ENCODE measurements around the gene CMC2. TPM values are rescaled to one million over a fixed set of nuclear protein-coding genes. Genes with fewer than 3 reads are reported as not detected.

Gene CMC2
- total RNA-seq: 42.7 and 43.2 TPM in 2 replicates

GRCh38 chr16:81006813-81007695 lies at the start of gene CMC2, which contains the start of gene CENPN:
CMC2 (minus strand) TSS chr16:81006885; CDS start chr16:80997394, 9,491 bp downstream.
CENPN (plus strand) TSS chr16:81007214; CDS start chr16:81011940, 4,726 bp downstream.
- DNase-seq (ENCODE audit: low read depth): peak; percentile 95

DNA sequence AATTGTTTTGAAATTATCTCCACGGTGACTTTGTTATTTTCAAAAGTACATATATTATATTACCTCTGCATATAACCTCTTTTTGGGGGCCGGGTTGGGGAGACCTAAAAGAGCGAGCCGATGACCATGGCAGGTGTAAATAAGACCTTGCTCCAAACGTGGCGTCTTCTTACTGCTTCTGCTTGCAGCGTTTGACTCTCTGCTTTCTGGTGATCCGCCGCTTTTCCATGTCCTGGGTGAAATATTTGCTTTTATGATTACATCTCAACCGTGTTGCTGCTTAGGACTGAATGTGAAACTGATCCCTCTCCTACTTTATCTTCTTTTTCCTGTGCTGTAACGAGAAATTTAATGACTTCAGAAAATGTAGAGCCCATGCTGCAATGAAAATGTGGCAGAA lies 47.1 kb upstream of the CMC2 start:
- no peak for DNase-seq (ENCODE audit: low read depth)

DNA sequence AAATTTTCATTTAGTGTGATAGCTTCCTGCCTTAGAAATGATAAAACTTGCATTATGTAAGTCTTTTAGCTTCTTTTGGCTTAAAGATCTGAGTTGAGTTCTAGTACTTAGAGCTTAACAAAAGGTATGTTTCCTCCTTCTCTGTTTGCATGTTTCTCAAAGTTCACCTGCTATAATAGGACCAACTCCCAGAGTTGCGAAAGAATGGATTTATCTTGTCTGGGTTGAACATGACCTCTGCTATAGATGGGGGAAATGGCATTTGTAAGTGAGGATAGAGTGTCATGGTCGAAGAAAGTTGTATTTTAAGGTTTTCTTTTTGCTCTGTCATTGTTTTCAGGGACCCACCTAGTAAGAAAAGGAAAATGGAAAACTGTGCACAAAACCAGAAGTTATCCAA lies 36.1 kb upstream of the CMC2 start:
- DNase-seq (ENCODE audit: low read depth): no peak

- no peak for DNase-seq (ENCODE audit: low read depth)
These were observed 35.0 kb upstream of the CMC2 start for GRCh38 chr16:81041696-81042095.

GRCh38 chr16:81040842-81041241 lies 34.2 kb upstream of the CMC2 start:
- no peak for DNase-seq (ENCODE audit: low read depth)

- no peak for DNase-seq (ENCODE audit: low read depth)
These were observed 33.4 kb upstream of the CMC2 start for GRCh38 chr16:81040131-81040530.

DNA sequence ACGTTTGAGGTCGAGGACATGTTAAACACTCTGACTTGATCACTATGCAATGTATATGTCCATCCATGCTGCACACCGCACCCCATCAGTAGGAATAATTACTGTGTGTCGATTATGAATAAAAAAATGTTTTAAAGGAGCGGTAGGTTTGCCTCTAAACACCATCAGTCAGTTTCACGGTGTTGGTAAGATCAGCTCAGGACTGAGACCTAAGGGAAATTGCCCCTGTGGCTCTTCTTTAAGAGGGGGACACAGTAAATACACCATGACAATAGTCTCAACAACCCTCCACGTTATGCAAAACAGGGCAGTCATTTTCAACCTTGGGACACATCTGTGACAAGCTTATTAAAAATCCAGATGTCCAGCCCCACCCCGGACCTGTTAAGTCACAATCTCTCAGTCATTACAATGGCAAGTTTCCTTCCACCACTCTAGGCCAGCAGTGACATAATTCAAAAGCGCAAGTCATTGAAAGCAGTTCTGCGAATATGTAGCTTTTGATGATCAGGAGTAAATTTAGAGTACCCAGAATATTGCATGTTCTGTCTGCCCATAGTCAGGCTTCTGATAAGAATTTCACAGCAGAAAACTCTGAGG lies 30.2 kb upstream of the CMC2 start:
- no peak for DNase-seq (ENCODE audit: low read depth)

DNA sequence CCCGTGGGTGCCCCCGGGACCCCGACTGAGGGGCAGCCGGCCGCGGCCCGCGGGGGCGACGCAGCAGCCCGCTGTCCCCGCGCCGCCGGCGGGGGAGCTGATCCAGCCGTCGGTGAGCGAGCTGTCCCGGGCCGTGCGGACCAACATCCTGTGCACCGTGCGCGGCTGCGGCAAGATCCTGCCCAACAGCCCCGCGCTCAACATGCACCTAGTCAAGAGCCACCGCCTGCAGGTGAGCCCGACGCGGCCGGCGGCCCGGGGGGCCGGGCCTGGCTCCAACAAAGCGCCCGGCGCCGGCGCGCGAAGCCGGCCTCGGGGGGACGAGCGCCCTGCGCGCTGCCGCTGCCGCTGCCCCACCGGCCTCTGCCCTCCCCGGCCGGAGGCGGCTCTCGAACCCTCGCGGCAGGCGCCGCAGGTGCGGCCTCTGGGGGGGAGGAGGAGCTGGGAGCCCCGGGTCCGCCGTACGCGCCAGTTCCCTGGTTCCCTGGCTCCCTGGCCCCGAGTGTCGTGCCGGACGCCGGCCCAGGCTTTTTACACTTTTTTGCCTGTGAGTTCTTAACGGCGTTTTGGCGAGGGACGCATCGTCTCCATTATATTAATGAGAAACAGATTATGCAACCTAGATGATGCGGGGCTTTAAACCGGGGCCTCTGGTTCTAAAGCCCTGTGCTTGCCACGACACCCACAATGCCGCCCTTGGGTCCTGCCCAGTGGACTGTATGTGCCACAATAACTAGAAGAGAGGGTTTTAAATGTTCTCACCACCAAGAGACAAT lies 29.5 kb upstream of the CMC2 start:
- peak; percentile 7 for DNase-seq (ENCODE audit: low read depth)

DNA sequence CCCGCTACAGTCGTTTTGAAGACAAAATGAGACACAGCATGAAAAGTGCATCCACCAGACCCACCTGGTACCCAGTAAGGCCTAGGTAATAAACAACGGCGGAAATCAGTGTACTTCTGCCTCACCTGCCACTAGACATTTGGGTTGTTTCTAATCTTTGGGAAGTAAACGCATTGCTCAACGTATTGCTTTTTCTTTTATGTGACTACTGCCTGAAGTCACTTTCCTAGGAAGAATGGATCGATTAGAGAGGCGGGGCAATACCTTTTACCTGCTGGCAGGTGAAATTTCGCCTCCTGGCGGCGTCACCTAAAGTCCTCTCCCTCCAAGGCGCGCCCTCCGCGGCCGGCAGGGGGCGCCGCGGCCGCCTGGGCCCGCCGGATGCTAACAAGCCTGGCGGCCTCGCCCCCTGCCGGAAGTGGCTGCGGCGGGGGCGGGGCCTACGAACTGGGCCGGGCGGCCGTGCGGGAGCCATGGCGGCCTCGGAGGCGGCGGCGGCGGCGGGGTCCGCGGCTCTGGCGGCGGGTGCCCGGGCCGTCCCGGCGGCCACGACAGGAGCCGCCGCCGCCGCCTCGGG lies 28.8 kb upstream of the CMC2 start, which contains the start of gene ATMIN:
Gene ATMIN (plus strand): TSS at position 445 of the 577 bp plus-strand sequence. CDS start 29 bp downstream, at position 474.
- DNase-seq (ENCODE audit: low read depth): peak; percentile 63

DNA sequence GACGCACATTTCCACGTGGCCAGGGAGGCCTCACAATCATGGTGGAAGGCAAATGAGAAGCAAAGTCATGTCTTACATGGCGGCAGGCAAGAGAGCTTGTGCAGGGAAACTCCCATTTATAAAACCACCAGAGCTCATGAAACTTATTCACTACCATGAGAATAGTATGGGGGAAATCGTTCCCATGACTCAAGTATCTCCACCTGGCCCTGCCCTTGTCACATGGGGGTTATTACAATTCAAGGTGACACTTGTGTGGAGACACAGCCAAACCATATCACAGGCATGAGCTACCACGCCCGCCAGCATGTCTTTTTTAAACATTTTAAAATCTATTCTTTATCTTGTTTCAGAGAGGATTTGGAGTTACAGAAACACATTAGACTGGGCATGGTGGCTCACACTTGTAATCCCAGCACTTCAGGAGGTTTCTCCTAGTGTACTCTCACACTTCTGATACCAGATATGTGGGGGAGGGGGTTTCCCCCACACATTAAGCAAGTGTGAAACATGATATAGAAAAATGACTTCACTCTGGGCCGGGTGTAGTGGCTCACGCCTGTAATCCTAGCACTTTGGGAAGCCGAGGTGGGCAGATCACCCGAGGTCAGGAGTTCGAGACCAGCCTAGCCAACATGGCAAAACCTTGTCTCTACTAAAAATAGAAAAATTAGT lies 23.4 kb upstream of the CMC2 start:
- DNase-seq (ENCODE audit: low read depth): no peak

GRCh38 chr16:81026429-81026828 lies 19.7 kb upstream of the CMC2 start:
- no peak for DNase-seq (ENCODE audit: low read depth)

GRCh38 chr16:81018496-81018895 lies 11.8 kb upstream of the CMC2 start:
- no peak for DNase-seq (ENCODE audit: low read depth)

DNA sequence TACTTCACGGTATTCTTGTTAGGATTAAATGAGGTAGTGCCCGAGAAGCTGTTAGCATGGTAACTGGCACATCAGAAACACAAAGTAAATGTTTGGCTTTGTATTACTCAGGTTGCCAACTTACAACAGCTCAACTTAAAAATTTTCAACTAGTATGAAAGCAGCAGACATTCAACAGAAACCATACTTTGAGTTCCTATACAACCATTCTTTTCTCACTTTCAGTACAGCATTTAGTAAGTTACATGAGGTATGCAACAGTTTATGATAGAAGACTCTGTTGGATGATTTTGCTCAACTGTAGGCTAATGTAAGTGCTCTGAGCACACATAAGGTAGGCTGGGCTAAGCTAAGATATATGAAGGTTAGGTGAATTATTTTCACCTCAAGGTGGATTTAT lies 8.0 kb upstream of the CMC2 start:
- no peak for DNase-seq (ENCODE audit: low read depth)

- DNase-seq (ENCODE audit: low read depth): no peak
These were observed 6.3 kb upstream of the CMC2 start for GRCh38 chr16:81012974-81013373.

GRCh38 chr16:81008505-81008789 lies 1.8 kb upstream of the CMC2 start:
- no peak for DNase-seq (ENCODE audit: low read depth)

GRCh38 chr16:81006211-81006812 lies 373 bp downstream of the CMC2 start:
- no peak for DNase-seq (ENCODE audit: low read depth)

- DNase-seq (ENCODE audit: low read depth): peak; percentile 28
These were observed 999 bp downstream of the CMC2 start for GRCh38 chr16:81005610-81006161.

DNA sequence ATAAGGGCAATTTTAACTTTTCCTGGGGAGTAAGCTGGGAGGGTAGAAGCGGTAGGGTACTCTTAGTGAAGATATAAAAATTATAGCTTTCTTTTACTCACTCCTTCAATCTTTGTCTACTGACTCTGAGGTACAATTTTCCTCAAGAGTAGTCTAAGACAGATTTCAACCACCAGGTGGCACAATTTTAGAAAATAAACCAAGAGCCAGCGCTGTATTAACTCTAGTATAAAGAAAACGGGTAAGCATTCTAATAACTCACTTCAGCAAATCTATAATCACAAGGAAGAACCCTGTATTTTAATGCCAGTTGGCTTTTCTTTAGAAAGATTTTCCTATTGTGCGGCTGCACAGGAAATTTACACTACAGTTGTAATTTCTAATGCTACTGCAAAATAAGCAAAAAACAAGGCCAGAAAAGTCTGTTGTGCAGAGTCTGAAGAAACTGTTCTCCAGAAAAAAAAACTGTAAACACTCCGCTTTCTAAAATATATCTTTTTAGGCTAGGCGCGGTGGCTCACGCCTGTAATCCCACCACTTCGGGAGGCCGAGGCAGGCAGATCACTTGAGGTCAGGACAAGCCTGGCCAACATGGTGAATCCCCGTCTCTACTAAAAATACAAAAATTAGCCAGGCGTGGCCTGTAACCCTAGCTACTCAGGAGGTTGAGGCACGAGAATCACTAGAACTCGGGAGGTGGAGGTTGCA lies 1.9 kb downstream of the CMC2 start:
- peak; percentile 60 for DNase-seq (ENCODE audit: low read depth)

- no peak for DNase-seq (ENCODE audit: low read depth)
These were observed 2.9 kb downstream of the CMC2 start for GRCh38 chr16:81003610-81004460.

Data from renal cortical epithelial cell (primary cell).